Activated naive CD8-positive, alpha-beta T cell treated with anti-CD3 and anti-CD28 coated beads, Interleukin-2, amount 10 ng/mL, durations not matched to agents 7 days and 5 days (primary cell): ENCODE measurements around the gene KMT2E. TPM values are rescaled to one million over a fixed set of nuclear protein-coding genes. Genes with fewer than 3 reads are reported as not detected.

ENCODE experiments used
- ATAC-seq: fragments of 150-1000 bp; cut with Tn5 transposase; one replicate; pipeline ENCODE4 v1.10.0; 2021; ENCODE audit warnings: low read depth, moderate library complexity
- POLR2A ChIA-PET: fragments of 350-600 bp; sonication (Branson Sonifier 250); formaldehyde crosslinking; loops from one replicate; lab custom pipeline; 2021; ENCODE audit warnings: antibody characterized with exemption; lab: Charles Lee
- DNase-seq: peaks from one replicate; pipeline ENCODE4 v3.0.0; 2021
- H3K27ac Mint-ChIP-seq: one replicate; pipeline ENCODE4 v1.8.0; 2022; ENCODE audit warnings: mild to moderate bottlenecking, mixed read lengths
- H3K27me3 Mint-ChIP-seq: one replicate; pipeline ENCODE4 v1.8.0; 2022; ENCODE audit warnings: mild to moderate bottlenecking, moderate library complexity, mixed read lengths
- H3K36me3 Mint-ChIP-seq: one replicate; pipeline ENCODE4 v1.8.0; 2021; ENCODE audit warnings: mild to moderate bottlenecking, mixed read lengths
- H3K4me1 Mint-ChIP-seq: one replicate; pipeline ENCODE4 v1.8.0; 2021; ENCODE audit warnings: mixed read lengths
- H3K4me3 Mint-ChIP-seq: one replicate; pipeline ENCODE4 v1.8.0; 2022; ENCODE audit warnings: mild to moderate bottlenecking, moderate library complexity, mixed read lengths
- H3K9me3 Mint-ChIP-seq: one replicate; pipeline ENCODE4 v1.8.0; 2021; ENCODE audit warnings: mixed read lengths
- total RNA-seq, 2 experiments: library from RNA; stranded (reverse); gene quantifications; one replicate each; pipeline ENCODE4 v1.2.3, GENCODE V29; 2021

KMT2E gene
- total RNA-seq, 2 experiments from 2014 or later: 141 to 145 TPM

GRCh38 chr7:105015390-105015965 lies 1.5 kb downstream of the KMT2E start:
- POLR2A ChIA-PET: interaction anchor here (0.6 to 10.6 kb wide), 12 partner anchors 8 to 516 kb away, joined by 3 to 213 read pairs (median 5); partner anchors contain the start of gene RINT1
- H3K36me3 Mint-ChIP-seq: peaks cover 37% of the 10 kb centered on the region
- no peaks in the 10 kb centered on the region for H3K9me3 Mint-ChIP-seq
- ATAC-seq (no peak), DNase-seq (no peak)
- peak overlapping the region; percentile 100 for H3K27ac Mint-ChIP-seq
- peaks cover 19% of the 10 kb centered on the region for H3K4me1 Mint-ChIP-seq
- H3K4me3 Mint-ChIP-seq: peak overlapping the region; percentile 94
- H3K27me3 Mint-ChIP-seq: no peaks in the 10 kb centered on the region

GRCh38 chr7:105016068-105016708 lies 2.2 kb downstream of the KMT2E start:
- Mint-ChIP-seq H3K9me3 (no peaks in the 10 kb centered on the region), H3K4me3 (peak overlapping the region; percentile 94), H3K36me3 (peaks cover 34% of the 10 kb centered on the region), H3K4me1 (peaks cover 23% of the 10 kb centered on the region), H3K27me3 (no peaks in the 10 kb centered on the region), H3K27ac (peak overlapping the region; percentile 83)
- DNase-seq: no peak
- no peak for ATAC-seq
- POLR2A ChIA-PET: interaction anchor here (1.2 to 10.6 kb wide), 7 partner anchors 9 to 515 kb away, joined by 3 to 213 read pairs (median 4); partner anchors contain the start of gene RINT1

GRCh38 chr7:105016709-105017656 lies 3.0 kb downstream of the KMT2E start:
- H3K36me3 Mint-ChIP-seq: peaks cover 35% of the 10 kb centered on the region
- POLR2A ChIA-PET: interaction anchor here (1.0 to 10.6 kb wide), 8 partner anchors 7 to 516 kb away, joined by 3 to 213 read pairs (median 4); no protein-coding TSS in a partner anchor
- H3K4me3 Mint-ChIP-seq: peak overlapping the region; percentile 94
- no peaks in the 10 kb centered on the region for H3K27me3 Mint-ChIP-seq
- peaks cover 28% of the 10 kb centered on the region for H3K4me1 Mint-ChIP-seq
- no peaks in the 10 kb centered on the region for H3K9me3 Mint-ChIP-seq
- DNase-seq (no peak), ATAC-seq (no peak)
- H3K27ac Mint-ChIP-seq: peak overlapping the region; percentile 83

- no peaks in the 10 kb centered on the region for H3K27me3 Mint-ChIP-seq
- peak overlapping the region; percentile 83 for H3K27ac Mint-ChIP-seq
- DNase-seq (no peak), ATAC-seq (no peak)
- peak overlapping the region; percentile 94 for H3K4me3 Mint-ChIP-seq
- peaks cover 40% of the 10 kb centered on the region for H3K36me3 Mint-ChIP-seq
- H3K9me3 Mint-ChIP-seq: no peaks in the 10 kb centered on the region
- POLR2A ChIA-PET: interaction anchor here (1.0 to 10.6 kb wide), 5 partner anchors 8 to 515 kb away, joined by 3 to 213 read pairs (median 8); no protein-coding TSS in a partner anchor
- H3K4me1 Mint-ChIP-seq: peaks cover 35% of the 10 kb centered on the region
Measured at GRCh38 chr7:105017657-105018365, 3.8 kb downstream of the KMT2E start.

DNA sequence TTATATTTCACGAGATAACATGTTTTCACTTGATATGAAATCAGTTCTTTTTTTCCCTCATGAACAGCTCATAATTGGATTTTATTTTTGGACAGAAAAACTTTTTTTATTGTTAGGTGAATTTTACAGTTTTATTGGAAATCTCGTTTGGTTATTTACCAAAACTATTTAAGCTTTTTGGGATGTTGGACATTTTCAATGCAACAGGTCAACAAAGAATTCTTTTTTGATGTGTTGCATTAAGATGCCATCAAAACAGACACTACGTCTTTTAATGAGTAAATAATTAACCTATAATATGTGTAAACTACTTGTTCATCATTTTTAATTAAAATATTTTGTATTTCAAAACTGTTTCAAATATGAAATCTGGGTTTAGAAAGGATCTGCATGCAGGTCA lies 5.3 kb downstream of the KMT2E start:
- Mint-ChIP-seq H3K9me3 (no peaks in the 10 kb centered on the region), H3K36me3 (peaks cover 35% of the 10 kb centered on the region), H3K4me1 (peaks cover 37% of the 10 kb centered on the region), H3K27me3 (no peaks in the 10 kb centered on the region), H3K4me3 (no peak overlapping the region), H3K27ac (no peak overlapping the region)
- POLR2A ChIA-PET: interaction anchor here (1.0 kb wide), 1 partner anchor 38 kb away, joined by 4 read pairs; no protein-coding TSS in a partner anchor
- DNase-seq: no peak
- ATAC-seq: no peak

- Mint-ChIP-seq H3K27ac (no peak overlapping the region), H3K4me3 (no peak overlapping the region), H3K4me1 (peaks cover 49% of the 10 kb centered on the region), H3K9me3 (no peaks in the 10 kb centered on the region), H3K36me3 (peaks cover 24% of the 10 kb centered on the region), H3K27me3 (no peaks in the 10 kb centered on the region)
- DNase-seq (no peak), ATAC-seq (no peak)
- POLR2A ChIA-PET: interaction anchor here (1.3 kb wide), 1 partner anchor 37 kb away, joined by 3 read pairs; no protein-coding TSS in a partner anchor
Measured at GRCh38 chr7:105020926-105021325, 6.9 kb downstream of the KMT2E start.

- no peak overlapping the region for H3K27ac Mint-ChIP-seq
Measured at GRCh38 chr7:105021352-105021751, 7.3 kb downstream of the KMT2E start.

DNA sequence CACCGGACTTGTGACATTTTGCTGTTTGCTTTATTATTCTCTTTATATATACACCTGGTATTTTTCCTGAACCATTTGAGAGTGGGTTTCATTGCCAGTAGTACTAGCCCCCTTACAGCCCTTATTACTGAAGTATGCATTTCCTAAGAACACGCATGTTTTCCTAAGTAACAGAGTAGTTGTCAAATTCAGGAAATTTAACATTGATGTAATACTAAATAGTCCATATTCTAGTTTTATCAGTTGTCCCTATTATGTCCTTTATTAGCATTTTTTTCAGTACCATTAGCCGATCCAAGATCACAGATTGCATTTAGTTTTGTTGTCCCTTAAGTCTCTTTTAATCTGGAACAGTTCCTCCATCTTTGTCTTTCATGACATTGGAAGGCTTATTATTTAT lies 8.0 kb downstream of the KMT2E start:
- Mint-ChIP-seq H3K27ac (no peak overlapping the region), H3K4me3 (no peak overlapping the region), H3K4me1 (peaks cover 52% of the 10 kb centered on the region), H3K36me3 (peaks cover 18% of the 10 kb centered on the region), H3K9me3 (no peaks in the 10 kb centered on the region), H3K27me3 (no peaks in the 10 kb centered on the region)
- DNase-seq: no peak
- POLR2A ChIA-PET: no interaction called here
- no peak for ATAC-seq

More at GRCh38 chr7:105021352-105021751, 7.3 kb downstream of the KMT2E start:
- peaks cover 51% of the 10 kb centered on the region for H3K4me1 Mint-ChIP-seq
- H3K36me3 Mint-ChIP-seq: peaks cover 21% of the 10 kb centered on the region
- no peak for ATAC-seq
- H3K27me3 Mint-ChIP-seq: no peaks in the 10 kb centered on the region
- no peak overlapping the region for H3K4me3 Mint-ChIP-seq
- DNase-seq: no peak
- POLR2A ChIA-PET: no interaction called here
- H3K9me3 Mint-ChIP-seq: no peaks in the 10 kb centered on the region

- peaks cover 20% of the 10 kb centered on the region for H3K36me3 Mint-ChIP-seq
- DNase-seq (no peak), ATAC-seq (no peak)
- POLR2A ChIA-PET: no interaction called here
- no peaks in the 10 kb centered on the region for H3K9me3 Mint-ChIP-seq
- H3K4me1 Mint-ChIP-seq: peaks cover 51% of the 10 kb centered on the region
- no peaks in the 10 kb centered on the region for H3K27me3 Mint-ChIP-seq
- no peak overlapping the region for H3K4me3 Mint-ChIP-seq
- no peak overlapping the region for H3K27ac Mint-ChIP-seq
Measured at GRCh38 chr7:105022458-105022857, 8.5 kb downstream of the KMT2E start.

DNA sequence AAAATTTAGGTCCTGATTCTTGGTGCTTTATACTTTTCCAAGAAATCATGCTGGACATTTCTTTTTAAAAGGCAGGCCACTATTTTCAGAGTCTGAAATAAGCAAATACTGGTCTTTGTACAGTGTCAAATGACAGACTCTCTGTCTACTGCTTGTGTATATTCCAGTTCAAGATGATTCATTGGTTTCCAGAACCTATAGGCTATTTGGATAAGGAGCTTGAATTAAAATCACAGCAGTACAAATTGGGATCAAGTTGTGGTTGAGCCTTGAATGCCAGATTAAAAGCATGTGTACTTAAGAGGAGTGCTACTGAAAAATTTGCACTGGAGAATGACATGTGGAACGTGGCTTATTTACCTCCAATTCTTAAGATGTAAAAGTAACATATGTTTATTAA lies 10.7 kb downstream of the KMT2E start:
- POLR2A ChIA-PET: no interaction called here
- no peaks in the 10 kb centered on the region for H3K9me3 Mint-ChIP-seq
- no peak overlapping the region for H3K27ac Mint-ChIP-seq
- H3K4me1 Mint-ChIP-seq: peaks cover 54% of the 10 kb centered on the region
- no peak overlapping the region for H3K4me3 Mint-ChIP-seq
- no peak for DNase-seq
- H3K27me3 Mint-ChIP-seq: no peaks in the 10 kb centered on the region
- ATAC-seq: no peak
- H3K36me3 Mint-ChIP-seq: peaks cover 32% of the 10 kb centered on the region

- H3K9me3 Mint-ChIP-seq: no peaks in the 10 kb centered on the region
- peaks cover 35% of the 10 kb centered on the region for H3K36me3 Mint-ChIP-seq
- peaks cover 49% of the 10 kb centered on the region for H3K4me1 Mint-ChIP-seq
- ATAC-seq (no peak), DNase-seq (no peak)
- no peak overlapping the region for H3K27ac Mint-ChIP-seq
- POLR2A ChIA-PET: interaction anchor here (0.7 to 1.5 kb wide), 3 partner anchors 12 to 1714 kb away, joined by 3 to 6 read pairs (median 3); no protein-coding TSS in a partner anchor
- H3K27me3 Mint-ChIP-seq: no peaks in the 10 kb centered on the region
- no peak overlapping the region for H3K4me3 Mint-ChIP-seq
Measured at GRCh38 chr7:105026750-105027149, 12.7 kb downstream of the KMT2E start.

DNA sequence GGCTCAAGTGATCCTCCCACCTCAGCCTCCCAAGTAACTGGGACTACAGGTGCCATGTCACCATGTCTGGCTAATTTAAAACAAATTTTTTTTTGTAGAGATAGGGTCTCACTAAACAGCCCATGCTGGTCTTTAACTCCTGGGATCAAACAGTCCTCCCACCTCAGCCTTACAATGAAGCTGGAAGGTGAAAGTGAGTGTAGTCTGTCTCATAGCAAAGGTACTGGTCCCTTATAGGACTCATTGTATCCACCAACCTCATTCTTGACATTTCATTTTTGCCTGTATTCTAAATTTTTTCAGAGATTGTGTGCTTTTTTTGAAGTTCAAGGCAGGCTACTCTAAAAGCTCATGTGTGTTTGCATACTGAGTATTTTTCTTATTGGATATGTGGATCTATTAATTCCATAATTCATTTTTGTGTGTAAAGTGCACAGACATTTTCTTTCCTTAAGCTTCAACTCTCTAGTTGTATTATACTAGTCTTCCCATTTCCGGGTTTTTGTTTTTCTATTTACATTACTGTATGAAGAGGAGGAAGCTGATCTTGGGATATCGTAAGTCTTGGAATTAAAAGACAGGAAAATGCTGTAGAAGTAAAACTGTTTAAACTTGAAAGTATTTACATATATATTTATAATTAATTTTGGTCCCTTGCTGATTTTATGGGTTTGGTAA lies 13.3 kb downstream of the KMT2E start:
- H3K27ac Mint-ChIP-seq: no peak overlapping the region
- H3K27me3 Mint-ChIP-seq: no peaks in the 10 kb centered on the region
- peaks cover 30% of the 10 kb centered on the region for H3K36me3 Mint-ChIP-seq
- no peak overlapping the region for H3K4me3 Mint-ChIP-seq
- no peaks in the 10 kb centered on the region for H3K9me3 Mint-ChIP-seq
- ATAC-seq (no peak), DNase-seq (no peak)
- H3K4me1 Mint-ChIP-seq: peaks cover 44% of the 10 kb centered on the region
- POLR2A ChIA-PET: interaction anchor here (0.7 to 1.5 kb wide), 2 partner anchors 12 to 15 kb away, joined by 3 to 6 read pairs; no protein-coding TSS in a partner anchor
